HG03442 (cell line): ENCODE results near the gene MED12L.

Experiments
- ATAC-seq: cut with Tn5 transposase; IDR thresholded peaks from one replicate; pipeline ENCODE4 v1.9.1; 2021; ENCODE audit warnings: mild to moderate bottlenecking, moderate library complexity; ENCODE audit not compliant: unreplicated experiment

Gene MED12L

GRCh38 chr3:151087648-151088047 lies 2.2 kb downstream of the MED12L start:
- ATAC-seq = no peak

- ATAC-seq = no peak
These were observed 6.4 kb downstream of the MED12L start for GRCh38 chr3:151091685-151092345.

GRCh38 chr3:151093148-151093547 lies 7.7 kb downstream of the MED12L start:
- ATAC-seq = no peak

GRCh38 chr3:151093905-151094304 lies 8.4 kb downstream of the MED12L start:
- ATAC-seq = peak; percentile 41

- no peak for ATAC-seq
These were observed 11.3 kb downstream of the MED12L start for GRCh38 chr3:151096716-151097115.

- no peak for ATAC-seq
These were observed 14.6 kb downstream of the MED12L start for GRCh38 chr3:151100076-151100475.

GRCh38 chr3:151101270-151101969 lies 16.0 kb downstream of the MED12L start:
- ATAC-seq = no peak

- no peak for ATAC-seq
These were observed 20.8 kb downstream of the MED12L start for GRCh38 chr3:151106311-151106710.

GRCh38 chr3:151107177-151107576 lies 21.7 kb downstream of the MED12L start:
- no peak for ATAC-seq

GRCh38 chr3:151107701-151108100 lies 22.2 kb downstream of the MED12L start:
- ATAC-seq = no peak

GRCh38 chr3:151109286-151109800 lies 23.9 kb downstream of the MED12L start:
- no peak for ATAC-seq

- no peak for ATAC-seq
These were observed 27.3 kb downstream of the MED12L start for GRCh38 chr3:151112731-151113130.

GRCh38 chr3:151113343-151113742 lies 27.9 kb downstream of the MED12L start:
- ATAC-seq = no peak

- ATAC-seq = no peak
These were observed 31.6 kb downstream of the MED12L start for GRCh38 chr3:151117047-151117446.

GRCh38 chr3:151119188-151119587 lies 33.7 kb downstream of the MED12L start:
- no peak for ATAC-seq

- no peak for ATAC-seq
These were observed 34.9 kb downstream of the MED12L start for GRCh38 chr3:151120409-151120808.

- ATAC-seq = no peak
These were observed 35.6 kb downstream of the MED12L start for GRCh38 chr3:151121016-151121415.

- ATAC-seq = no peak
These were observed 38.4 kb downstream of the MED12L start for GRCh38 chr3:151123827-151124226.

- ATAC-seq = no peak
These were observed 39.0 kb downstream of the MED12L start for GRCh38 chr3:151124476-151124875.

GRCh38 chr3:151130428-151130827 lies 45.0 kb downstream of the MED12L start:
- no peak for ATAC-seq

- ATAC-seq = no peak
These were observed 47.7 kb downstream of the MED12L start for GRCh38 chr3:151133175-151133574.

- ATAC-seq = no peak
These were observed 48.5 kb downstream of the MED12L start for GRCh38 chr3:151133917-151134450.
